Neural crest cell (in vitro differentiated cells): Measurements from ENCODE around the gene OVOL2. TPM values are rescaled to one million over a fixed set of nuclear protein-coding genes. Genes with fewer than 3 reads are reported as not detected.
"Not testable (repeated sequence)": the region's sequence is repeated elsewhere in the genome, so short reads cannot be mapped to it uniquely, and the experiment has no call there.

Source experiments
- DNase-seq: peaks from one replicate; pipeline ENCODE4 v3.0.0; 2021; ENCODE audit warnings: low read depth, mixed read lengths, low spot score
- H3K27ac Mint-ChIP-seq: one replicate; pipeline ENCODE4 v1.8.0; 2021; ENCODE audit warnings: mild to moderate bottlenecking, mixed read lengths; ENCODE audit not compliant: unreplicated experiment
- H3K27me3 Mint-ChIP-seq: 2 replicates; pipeline ENCODE4 v1.8.0; 2021; ENCODE audit warnings: low read depth, mild to moderate bottlenecking, mixed read lengths
- H3K36me3 Mint-ChIP-seq: 2 replicates; pipeline ENCODE4 v1.8.0; 2021; ENCODE audit warnings: low read depth, mild to moderate bottlenecking, mixed read lengths
- H3K4me1 Mint-ChIP-seq: 2 replicates; pipeline ENCODE4 v1.8.0; 2021; ENCODE audit warnings: mixed read lengths
- H3K4me3 Mint-ChIP-seq: one replicate; pipeline ENCODE4 v1.8.0; 2021; ENCODE audit warnings: mild to moderate bottlenecking, mixed read lengths
- H3K9me3 Mint-ChIP-seq: 2 replicates; pipeline ENCODE4 v1.8.0; 2021; ENCODE audit warnings: mixed read lengths
- total RNA-seq: library from RNA; stranded (reverse); gene quantifications from 2 replicates; pipeline ENCODE4 v1.2.1, GENCODE V29; 2021
- TF ChIP-seq, protein P1 (sequence below): fragments of 200-600 bp; sonication (generic); conservative IDR thresholded peaks from 2 replicates; pipeline ENCODE4 v1.5.0; 2021; ENCODE audit warnings: antibody characterized with exemption, mild to moderate bottlenecking

OVOL2 gene
- total RNA-seq, 1 donor from 2014 or later = not detected

DNA sequence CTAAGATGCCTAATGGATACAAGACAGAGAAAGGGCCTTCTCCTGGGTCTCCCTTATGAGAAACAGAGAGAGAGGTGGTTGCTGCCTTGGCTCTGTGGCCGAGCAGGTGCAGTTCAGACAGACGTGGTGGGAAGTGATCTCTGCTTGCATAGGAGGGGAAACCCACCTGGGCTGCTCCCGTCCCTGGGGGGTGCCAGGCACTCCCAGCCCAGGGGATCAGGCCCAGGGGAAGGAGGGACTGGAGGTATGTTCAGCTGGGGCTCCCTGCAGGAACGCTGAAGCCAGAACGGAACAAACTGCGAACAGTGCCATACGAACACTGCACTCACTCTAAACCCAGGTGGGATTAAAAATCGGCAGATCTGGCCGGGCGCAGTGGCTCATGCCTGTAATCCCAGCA lies 35.7 kb upstream of the OVOL2 start:
- Mint-ChIP-seq H3K4me1 (no peaks in the 10 kb centered on the region), H3K27me3 (peaks cover 9% of the 10 kb centered on the region), H3K36me3 (no peaks in the 10 kb centered on the region), H3K27ac (no peak overlapping the region), H3K9me3 (no peaks in the 10 kb centered on the region), H3K4me3 (no peak overlapping the region)
- DNase-seq = no peak
- TF ChIP-seq, protein P1, sequence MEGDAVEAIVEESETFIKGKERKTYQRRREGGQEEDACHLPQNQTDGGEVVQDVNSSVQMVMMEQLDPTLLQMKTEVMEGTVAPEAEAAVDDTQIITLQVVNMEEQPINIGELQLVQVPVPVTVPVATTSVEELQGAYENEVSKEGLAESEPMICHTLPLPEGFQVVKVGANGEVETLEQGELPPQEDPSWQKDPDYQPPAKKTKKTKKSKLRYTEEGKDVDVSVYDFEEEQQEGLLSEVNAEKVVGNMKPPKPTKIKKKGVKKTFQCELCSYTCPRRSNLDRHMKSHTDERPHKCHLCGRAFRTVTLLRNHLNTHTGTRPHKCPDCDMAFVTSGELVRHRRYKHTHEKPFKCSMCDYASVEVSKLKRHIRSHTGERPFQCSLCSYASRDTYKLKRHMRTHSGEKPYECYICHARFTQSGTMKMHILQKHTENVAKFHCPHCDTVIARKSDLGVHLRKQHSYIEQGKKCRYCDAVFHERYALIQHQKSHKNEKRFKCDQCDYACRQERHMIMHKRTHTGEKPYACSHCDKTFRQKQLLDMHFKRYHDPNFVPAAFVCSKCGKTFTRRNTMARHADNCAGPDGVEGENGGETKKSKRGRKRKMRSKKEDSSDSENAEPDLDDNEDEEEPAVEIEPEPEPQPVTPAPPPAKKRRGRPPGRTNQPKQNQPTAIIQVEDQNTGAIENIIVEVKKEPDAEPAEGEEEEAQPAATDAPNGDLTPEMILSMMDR = no peak

- no peak overlapping the region for H3K4me3 Mint-ChIP-seq
- no peaks in the 10 kb centered on the region for H3K9me3 Mint-ChIP-seq
- DNase-seq = no peak
- H3K4me1 Mint-ChIP-seq = no peaks in the 10 kb centered on the region
- no peak overlapping the region for H3K27ac Mint-ChIP-seq
- no peaks in the 10 kb centered on the region for H3K36me3 Mint-ChIP-seq
- TF ChIP-seq, protein P1 = no peak
- peaks cover 9% of the 10 kb centered on the region for H3K27me3 Mint-ChIP-seq
These were observed 35.2 kb upstream of the OVOL2 start for GRCh38 chr20:18092890-18093289.

- TF ChIP-seq, protein P1 = no peak
- Mint-ChIP-seq H3K36me3 (no peaks in the 10 kb centered on the region), H3K9me3 (no peaks in the 10 kb centered on the region), H3K27ac (no peak overlapping the region), H3K27me3 (peaks cover 7% of the 10 kb centered on the region), H3K4me1 (no peaks in the 10 kb centered on the region), H3K4me3 (no peak overlapping the region)
- no peak for DNase-seq
These were observed 33.9 kb upstream of the OVOL2 start for GRCh38 chr20:18091623-18092022.

- TF ChIP-seq, protein P1 = no peak
- no peak for DNase-seq
- Mint-ChIP-seq H3K27me3 (peaks cover 7% of the 10 kb centered on the region), H3K27ac (no peak overlapping the region), H3K36me3 (no peaks in the 10 kb centered on the region), H3K4me1 (no peaks in the 10 kb centered on the region), H3K9me3 (no peaks in the 10 kb centered on the region), H3K4me3 (no peak overlapping the region)
These were observed 32.8 kb upstream of the OVOL2 start for GRCh38 chr20:18090477-18090876.

GRCh38 chr20:18090044-18090443 lies 32.3 kb upstream of the OVOL2 start:
- no peaks in the 10 kb centered on the region for H3K36me3 Mint-ChIP-seq
- TF ChIP-seq, protein P1 = no peak
- no peak overlapping the region for H3K27ac Mint-ChIP-seq
- no peaks in the 10 kb centered on the region for H3K4me1 Mint-ChIP-seq
- DNase-seq = no peak
- no peaks in the 10 kb centered on the region for H3K9me3 Mint-ChIP-seq
- no peak overlapping the region for H3K4me3 Mint-ChIP-seq
- peaks cover 7% of the 10 kb centered on the region for H3K27me3 Mint-ChIP-seq

DNA sequence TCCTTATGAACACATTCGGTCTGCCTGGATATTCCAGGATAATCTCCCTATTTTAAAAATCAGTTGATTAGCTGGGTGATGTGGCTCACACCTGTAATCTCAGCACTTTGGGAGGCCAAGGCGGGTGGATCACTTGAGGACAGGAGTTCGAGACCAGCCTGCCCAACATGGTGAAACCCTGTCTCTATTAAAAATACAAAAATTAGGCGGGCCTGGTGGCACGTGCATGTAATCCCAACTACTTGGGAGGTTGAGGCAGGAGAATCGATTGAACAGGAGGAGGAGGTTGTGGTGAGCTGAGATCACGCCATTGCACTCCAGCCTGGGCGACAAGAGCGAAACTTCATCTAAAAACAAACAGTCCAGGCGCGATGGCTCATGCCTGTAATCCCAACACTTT lies 31.1 kb upstream of the OVOL2 start:
- DNase-seq, H3K9me3 Mint-ChIP-seq, H3K4me1 Mint-ChIP-seq, H3K36me3 Mint-ChIP-seq, H3K4me3 Mint-ChIP-seq, H3K27ac Mint-ChIP-seq: not testable (repeated sequence)
- peaks cover 11% of the 10 kb centered on the region for H3K27me3 Mint-ChIP-seq

- not testable (repeated sequence) for H3K4me3 Mint-ChIP-seq, H3K9me3 Mint-ChIP-seq, H3K36me3 Mint-ChIP-seq, DNase-seq, H3K4me1 Mint-ChIP-seq, H3K27ac Mint-ChIP-seq
- peaks cover 11% of the 10 kb centered on the region for H3K27me3 Mint-ChIP-seq
These were observed 30.6 kb upstream of the OVOL2 start for GRCh38 chr20:18088298-18088697.
